NB4 (cell line): ENCODE data around the gene EPHA4.

Source experiments
- CTCF ChIP-seq: IDR thresholded peaks from one replicate; pipeline ENCODE4 v1.5.1; 2012; ENCODE audit warnings: low read depth, low read length
- MAX ChIP-seq: IDR thresholded peaks from 2 replicates; pipeline ENCODE4 v1.6.1; 2011; ENCODE audit warnings: low read depth, low read length
- POLR2A ChIP-seq: IDR thresholded peaks from 2 replicates; pipeline ENCODE4 v1.6.1; 2011; ENCODE audit warnings: mild to moderate bottlenecking; ENCODE audit not compliant: insufficient read length; ENCODE audit errors: extremely low read depth

- TF ChIP-seq CTCF: no peak
- no peak for TF ChIP-seq MAX
- TF ChIP-seq POLR2A: no peak
Measured at GRCh38 chr2:221493391-221493790, 78.7 kb downstream of the EPHA4 start.
